Measurements from ENCODE around the gene OGG1.

Gene OGG1

GRCh38 chr3:9749645-9750555 lies at the start of gene OGG1:
Gene OGG1 (plus strand): TSS chr3:9749952. CDS start chr3:9750287, 335 bp downstream.
- DNase-seq: peak; percentile 91

GRCh38 chr3:9700536-9700935 lies 49.2 kb upstream of the OGG1 start:
- DNase-seq: no peak

- DNase-seq: no peak
Measured at GRCh38 chr3:9701006-9701405, 48.7 kb upstream of the OGG1 start.

- no peak for DNase-seq
Measured at GRCh38 chr3:9701711-9702110, 48.0 kb upstream of the OGG1 start.

- DNase-seq: no peak
Measured at GRCh38 chr3:9703240-9703639, 46.5 kb upstream of the OGG1 start.

- no peak for DNase-seq
Measured at GRCh38 chr3:9703736-9704346, 45.9 kb upstream of the OGG1 start, which contains the start of gene CPNE9. Gene CPNE9 (plus strand): TSS chr3:9703833. CDS start chr3:9703997, 164 bp downstream.

- no peak for DNase-seq
Measured at GRCh38 chr3:9704347-9705322, 45.1 kb upstream of the OGG1 start.

- no peak for DNase-seq
Measured at GRCh38 chr3:9710174-9710739, 39.5 kb upstream of the OGG1 start.

GRCh38 chr3:9712415-9712814 lies 37.3 kb upstream of the OGG1 start:
- no peak for DNase-seq

GRCh38 chr3:9713142-9713541 lies 36.6 kb upstream of the OGG1 start:
- no peak for DNase-seq

- DNase-seq: no peak
Measured at GRCh38 chr3:9715136-9715535, 34.6 kb upstream of the OGG1 start.

GRCh38 chr3:9715764-9716437 lies 33.9 kb upstream of the OGG1 start:
- DNase-seq: no peak

GRCh38 chr3:9716801-9717555 lies 32.8 kb upstream of the OGG1 start:
- no peak for DNase-seq

GRCh38 chr3:9717563-9717962 lies 32.2 kb upstream of the OGG1 start:
- no peak for DNase-seq

GRCh38 chr3:9718118-9718517 lies 31.6 kb upstream of the OGG1 start:
- no peak for DNase-seq

GRCh38 chr3:9721015-9721699 lies 28.6 kb upstream of the OGG1 start:
- DNase-seq: no peak

GRCh38 chr3:9721700-9722060 lies 28.1 kb upstream of the OGG1 start:
- DNase-seq: no peak

GRCh38 chr3:9725775-9726515 lies 23.8 kb upstream of the OGG1 start:
- no peak for DNase-seq

- peak; percentile 42 for DNase-seq
Measured at GRCh38 chr3:9727041-9727595, 22.6 kb upstream of the OGG1 start.

GRCh38 chr3:9727743-9728142 lies 22.0 kb upstream of the OGG1 start:
- no peak for DNase-seq
